Right forelimb (tissue), 1 donor: ENCODE results near the gene AMFR.

Experiments used
- DNase-seq: peaks from one replicate; pipeline ENCODE4 v3.0.0-alpha.2; 2018

Gene AMFR

DNA sequence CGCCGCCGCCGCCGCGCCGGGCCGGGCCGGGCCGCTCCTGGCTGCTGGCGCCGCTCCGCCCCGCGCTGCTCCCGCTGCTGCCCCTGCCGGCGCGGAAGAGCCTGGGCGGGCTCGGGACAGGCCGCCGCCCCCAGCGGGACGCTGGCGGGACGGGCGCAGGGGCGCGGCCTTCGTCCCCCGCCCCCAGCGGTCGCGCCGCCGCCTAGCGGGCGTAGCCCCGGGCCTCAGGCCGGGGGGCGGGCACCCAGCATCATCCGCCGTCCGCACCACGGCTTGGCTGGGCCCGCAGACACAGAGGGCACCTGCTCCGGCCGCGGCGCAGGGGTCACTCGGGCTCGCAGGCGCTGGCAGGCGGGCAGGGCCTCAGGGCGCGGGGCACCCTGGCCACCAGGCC lies at the start of gene AMFR:
TSS of gene AMFR (minus strand) at position 107 of the 394 bp plus-strand sequence. CDS start 218 bp downstream, outside the sequence.
- DNase-seq = peak; percentile 75

DNA sequence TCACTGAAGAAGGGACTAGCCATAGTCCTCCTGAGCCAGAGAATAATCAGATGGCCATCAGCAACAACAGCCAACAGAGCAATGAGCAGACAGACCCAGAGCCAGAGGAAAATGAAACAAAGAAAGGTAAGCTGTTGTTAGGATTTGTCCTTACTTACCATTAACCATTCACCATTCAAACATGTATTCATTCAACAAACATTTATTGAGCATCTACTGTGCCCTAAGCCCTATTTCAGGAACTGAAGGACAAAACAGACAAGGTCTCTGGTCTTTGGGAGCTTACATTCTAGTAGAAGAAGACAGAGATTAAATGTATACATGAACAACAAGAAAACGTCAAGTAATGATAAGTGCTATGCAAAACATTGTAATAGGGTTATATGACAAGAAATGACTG lies 45.3 kb upstream of the AMFR start:
- DNase-seq = no peak

- DNase-seq = no peak
Measured at GRCh38 chr16:56470232-56470631, 44.9 kb upstream of the AMFR start.

GRCh38 chr16:56469748-56470147 lies 44.4 kb upstream of the AMFR start:
- no peak for DNase-seq

DNA sequence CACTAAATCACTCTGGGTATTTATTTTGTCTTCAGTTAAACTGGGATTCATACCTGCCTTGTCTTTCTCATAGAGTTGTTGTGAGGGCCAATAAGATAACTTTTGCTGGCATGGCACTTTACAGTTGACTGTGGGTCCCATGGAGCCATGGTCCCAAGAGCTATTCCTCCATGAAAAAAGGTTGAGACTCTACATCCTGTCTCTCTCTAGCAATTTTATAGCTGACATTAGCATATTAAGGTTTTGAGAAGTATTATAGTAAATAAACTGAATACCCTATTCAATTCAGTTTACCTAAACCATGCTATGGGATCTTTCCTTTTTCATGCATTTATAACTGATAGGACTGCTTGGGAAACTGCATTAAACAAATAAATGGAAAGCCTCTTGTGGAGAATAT lies 43.5 kb upstream of the AMFR start:
- DNase-seq = no peak

- DNase-seq = no peak
Measured at GRCh38 chr16:56466344-56466743, 41.0 kb upstream of the AMFR start.

DNA sequence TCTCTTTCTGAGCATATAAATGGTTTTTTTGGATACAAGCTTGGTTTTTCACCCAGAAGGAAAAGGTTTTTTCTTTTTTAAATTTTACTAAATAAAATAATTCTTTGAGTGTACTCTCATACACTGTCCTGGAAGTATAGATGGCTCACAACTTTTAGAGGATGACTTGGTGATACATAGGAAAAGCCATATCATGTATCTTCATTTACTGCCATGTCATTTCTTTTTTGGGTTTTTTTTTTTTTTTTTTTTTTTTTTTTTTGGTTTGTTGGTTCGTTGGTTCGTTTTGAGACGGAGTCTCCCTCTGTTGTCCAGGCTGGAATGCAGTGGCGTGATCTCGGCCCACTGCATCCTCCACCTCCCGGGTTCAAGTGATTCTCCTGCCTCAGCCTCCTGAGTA lies 37.8 kb upstream of the AMFR start:
- DNase-seq = no peak

DNA sequence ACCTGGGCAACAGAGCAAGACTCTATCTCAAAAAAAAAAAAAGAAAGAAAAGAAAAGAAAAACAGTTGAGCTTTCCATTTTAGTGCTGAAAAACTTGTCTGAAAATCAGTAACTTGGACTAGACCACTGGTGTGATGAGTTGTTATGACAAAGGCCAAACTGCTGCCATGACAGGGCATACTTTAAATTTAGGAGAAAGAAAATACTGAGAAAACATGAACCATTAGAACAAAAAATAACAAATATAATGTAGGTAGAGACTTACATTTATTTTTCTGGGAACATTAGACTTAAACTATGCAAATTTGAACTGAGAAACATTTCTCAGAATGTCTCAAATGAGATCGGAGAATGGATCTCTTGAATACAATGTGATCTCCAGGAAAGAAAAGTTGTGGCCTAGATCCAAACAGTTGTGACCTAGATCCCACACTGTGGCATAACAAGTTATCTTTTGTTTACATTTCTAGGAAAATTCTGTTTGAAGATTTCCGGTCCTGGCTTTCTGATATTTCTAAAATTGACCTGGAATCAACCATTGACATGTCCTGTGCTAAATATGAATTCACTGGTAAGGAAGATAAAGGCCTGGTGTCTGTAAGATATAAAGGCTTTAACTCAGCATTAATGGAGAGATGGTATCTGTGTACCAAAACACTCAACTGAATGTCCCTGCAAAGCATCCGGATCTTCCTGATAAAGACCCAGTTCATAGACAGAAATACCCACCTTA lies 36.9 kb upstream of the AMFR start:
- DNase-seq = no peak

- no peak for DNase-seq
Measured at GRCh38 chr16:56460101-56460500, 34.8 kb upstream of the AMFR start.

GRCh38 chr16:56457927-56458470 lies 32.7 kb upstream of the AMFR start:
- DNase-seq = no peak

DNA sequence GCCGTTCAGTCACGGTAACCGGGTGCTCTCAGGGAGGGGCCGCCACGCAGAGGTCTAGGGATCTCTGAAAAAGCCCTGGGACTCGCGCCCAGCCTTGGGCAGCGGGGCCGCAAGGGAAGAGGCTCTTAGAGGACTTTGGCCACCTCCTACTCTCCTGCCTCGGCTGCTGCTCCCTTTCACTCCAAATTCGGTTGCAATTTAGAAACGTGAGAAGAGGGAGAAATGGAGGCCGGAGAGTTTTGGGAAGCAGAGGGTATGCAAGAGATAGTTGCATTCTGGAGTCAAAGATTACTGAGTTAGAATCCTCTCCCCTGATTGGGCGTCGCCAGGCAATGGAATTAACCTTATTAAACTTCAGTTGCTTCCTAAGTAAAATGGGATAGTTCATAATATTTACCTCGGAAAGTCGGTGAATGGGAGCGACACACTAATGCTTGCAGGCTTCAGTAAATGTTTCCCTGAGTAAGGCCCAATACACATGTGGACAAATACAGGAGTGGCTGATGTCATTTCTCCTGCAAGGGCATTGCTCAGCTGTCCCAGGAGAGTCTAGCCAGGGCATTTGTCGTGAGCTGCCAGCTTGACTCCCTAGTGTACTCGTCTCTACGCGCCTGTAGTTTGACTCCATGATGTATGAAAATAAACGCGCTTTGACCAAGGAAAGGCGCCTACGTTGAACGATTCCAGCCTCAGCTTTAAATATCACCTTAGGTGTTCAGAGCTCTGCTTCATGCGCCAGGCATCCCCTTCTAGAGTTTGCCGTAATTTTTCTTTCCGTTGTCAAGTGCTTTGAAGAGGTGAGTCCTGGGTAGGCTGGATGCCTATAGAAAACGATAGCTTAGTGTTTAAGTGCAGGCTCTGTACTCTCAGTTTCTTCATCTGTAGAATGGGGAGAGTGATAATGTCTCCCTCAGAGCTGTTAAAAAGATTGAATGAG lies 26.7 kb upstream of the AMFR start:
- no peak for DNase-seq

DNA sequence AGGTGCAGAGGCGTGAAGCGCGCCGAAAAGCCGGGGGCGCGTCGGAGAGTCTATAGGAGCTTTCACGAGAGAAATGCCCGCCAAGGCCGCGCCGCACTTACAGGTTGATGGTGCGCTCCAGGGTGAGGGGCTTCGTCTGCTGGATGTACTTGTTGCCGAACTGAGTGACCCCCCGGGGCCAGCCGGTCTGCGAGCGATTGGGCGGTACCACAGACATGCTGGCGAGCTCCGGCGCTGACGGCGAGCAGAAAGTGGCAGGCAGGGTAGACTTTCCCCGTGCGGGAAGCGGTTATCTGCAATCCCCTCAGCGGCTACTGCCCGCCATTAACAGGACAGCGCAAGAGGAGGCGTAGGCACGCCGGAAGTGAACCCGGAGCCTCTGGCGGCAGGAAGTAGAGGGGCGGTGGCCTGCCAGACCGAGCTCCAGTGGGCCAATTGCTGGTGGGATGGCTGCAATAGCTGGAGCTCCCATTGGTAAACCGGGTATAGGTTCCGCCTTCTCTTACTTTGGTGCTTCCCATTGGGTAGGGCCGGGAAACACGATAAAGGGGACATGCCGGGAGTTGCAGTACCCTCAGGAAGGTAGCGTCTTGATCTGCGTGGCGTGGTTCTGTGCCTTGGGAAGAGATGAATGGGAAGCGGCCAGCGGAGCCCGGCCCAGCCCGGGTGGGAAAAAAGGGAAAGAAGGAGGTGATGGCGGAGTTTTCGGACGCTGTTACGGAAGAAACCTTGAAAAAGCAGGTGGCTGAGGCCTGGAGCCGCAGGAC lies 25.8 kb upstream of the AMFR start, which contains the start of the genes NUDT21 and OGFOD1:
TSS of gene NUDT21 (minus strand) at position 347 of the 767 bp plus-strand sequence. CDS start at position 217, 130 bp downstream.
TSS of gene OGFOD1 (plus strand) at position 569 of the 767 bp plus-strand sequence. CDS start at position 628, 59 bp downstream.
- peak; percentile 93 for DNase-seq

GRCh38 chr16:56450275-56450985 lies 25.1 kb upstream of the AMFR start:
- DNase-seq = no peak

GRCh38 chr16:56448005-56448404 lies 22.7 kb upstream of the AMFR start:
- no peak for DNase-seq

GRCh38 chr16:56447286-56447685 lies 21.9 kb upstream of the AMFR start:
- DNase-seq = no peak

- no peak for DNase-seq
Measured at GRCh38 chr16:56438038-56438437, 12.7 kb upstream of the AMFR start.

DNA sequence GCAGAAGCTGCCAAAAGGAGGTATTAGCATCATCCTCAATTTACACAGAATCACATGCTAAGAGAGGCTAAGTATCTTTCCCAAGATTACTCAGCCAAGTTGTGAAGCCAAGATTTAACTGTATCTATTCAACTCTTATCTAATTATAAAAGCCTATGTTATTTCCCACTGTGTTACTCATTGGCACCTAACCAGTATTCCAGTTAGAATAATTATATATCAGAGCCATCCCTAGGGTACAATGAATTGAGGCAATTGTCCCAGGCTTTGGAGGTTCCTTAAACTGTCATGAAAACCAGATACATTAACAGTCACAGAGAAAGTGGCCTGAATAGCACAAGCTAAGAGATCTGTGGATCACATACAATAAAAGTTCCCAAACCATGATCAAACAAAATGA lies 10.9 kb upstream of the AMFR start:
- no peak for DNase-seq

DNA sequence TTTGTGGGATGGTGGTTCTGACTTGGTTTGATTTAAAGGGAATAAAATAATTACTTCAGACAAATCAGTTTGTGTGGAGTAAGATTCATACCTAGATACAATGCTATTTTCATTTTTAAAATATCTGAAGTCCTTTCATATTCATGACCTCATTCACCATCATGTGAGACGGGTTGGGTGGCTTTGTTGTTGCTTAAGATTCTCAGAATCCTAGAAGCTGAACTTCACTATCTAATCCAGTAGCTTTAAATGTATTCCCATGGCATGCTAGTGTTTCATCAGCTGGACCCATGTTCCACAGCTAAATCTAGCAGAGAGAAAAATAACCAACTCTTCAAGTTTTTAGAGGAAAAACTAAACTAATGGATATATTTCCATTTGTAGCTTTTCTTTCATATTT lies 2.7 kb upstream of the AMFR start:
- no peak for DNase-seq

DNA sequence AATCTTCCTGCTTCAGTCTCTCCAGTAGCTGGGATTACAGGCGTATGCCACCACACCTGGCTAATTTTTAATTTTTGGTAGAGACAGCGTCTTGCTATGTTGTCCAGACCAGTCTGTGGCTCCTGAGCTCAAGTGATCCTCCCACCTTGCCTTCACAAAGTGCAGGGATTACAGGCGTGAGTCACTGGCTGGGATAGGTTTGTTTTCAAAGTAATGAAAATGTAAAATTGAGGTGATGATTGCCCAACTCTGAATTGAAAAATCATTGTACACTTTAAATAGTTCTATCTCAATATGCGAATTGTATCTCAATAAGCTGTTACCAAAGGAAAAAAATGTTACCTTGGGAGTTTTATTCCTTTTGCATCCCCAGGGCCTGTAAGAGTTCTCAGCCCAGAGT lies 1.2 kb upstream of the AMFR start:
- DNase-seq = no peak

DNA sequence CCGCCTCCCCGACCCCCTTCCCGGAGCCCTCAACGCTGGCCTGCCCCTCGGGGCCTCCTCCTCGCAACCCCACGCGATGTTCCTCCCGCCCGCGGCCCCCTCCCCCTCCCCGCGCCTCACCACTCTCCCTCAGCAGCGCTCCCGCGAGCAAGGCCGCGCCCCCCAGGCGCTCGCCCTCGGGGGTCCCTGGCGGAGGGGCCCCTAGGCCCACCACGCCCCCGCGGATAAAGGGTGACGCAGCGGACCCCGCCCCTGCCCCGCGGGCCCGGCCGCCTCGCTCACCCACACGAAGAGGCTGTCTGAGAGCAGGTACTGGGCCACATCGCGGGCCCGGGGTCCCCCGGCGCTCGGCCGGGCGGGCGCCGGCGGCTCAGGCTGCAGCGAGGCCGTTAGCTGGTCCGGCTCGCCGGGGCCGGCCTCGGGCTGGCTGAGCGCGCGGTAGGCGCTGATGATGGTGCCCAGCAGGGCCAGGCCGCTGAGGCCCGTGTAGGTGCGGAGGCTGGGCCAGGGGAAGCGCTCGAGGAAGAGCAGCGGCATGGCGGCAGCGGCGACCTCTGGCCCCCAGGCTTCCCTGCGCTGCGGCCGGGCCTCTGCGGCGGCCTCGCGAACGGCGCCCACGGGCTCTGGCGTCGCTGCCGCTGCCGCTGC lies 430 bp downstream of the AMFR start:
- peak; percentile 69 for DNase-seq

DNA sequence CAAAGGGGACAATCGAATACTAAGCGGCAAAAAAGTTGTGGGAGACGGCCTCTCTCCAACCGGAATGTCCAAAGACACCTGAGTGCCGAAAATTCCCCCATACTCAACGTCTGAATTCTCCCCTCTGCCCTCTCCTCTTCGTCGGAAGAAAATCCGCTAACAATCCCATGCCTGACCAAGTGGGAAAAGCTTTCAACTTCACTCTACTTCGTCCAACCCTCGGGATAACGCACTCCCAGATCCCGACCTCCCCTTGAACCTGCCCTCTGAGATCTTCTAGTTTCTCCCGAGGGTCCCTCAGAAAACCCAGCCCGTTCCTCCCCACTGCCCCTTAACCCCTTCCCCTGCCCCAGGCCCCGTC lies 961 bp downstream of the AMFR start:
- DNase-seq = peak; percentile 43
